Chondrocyte (in vitro differentiated cells): ENCODE data around the gene UPK3B. TPM values are rescaled to one million over a fixed set of nuclear protein-coding genes. Genes with fewer than 3 reads are reported as not detected.
A peak's percentile ranks its signal among the peaks of the same experiment; 100 is the strongest.
"Not testable (repeated sequence)": the region's sequence is repeated elsewhere in the genome, so short reads cannot be mapped to it uniquely, and the experiment has no call there.

ENCODE experiments used
- DNase-seq: peaks from one replicate; pipeline ENCODE4 v3.0.0; 2021; ENCODE audit warnings: mixed read lengths, low spot score
- H3K27ac Mint-ChIP-seq: one replicate; pipeline ENCODE4 v1.8.0; 2021; ENCODE audit warnings: mild to moderate bottlenecking, moderate library complexity, mixed read lengths; ENCODE audit not compliant: unreplicated experiment
- H3K27me3 Mint-ChIP-seq: 2 replicates; pipeline ENCODE4 v1.8.0; 2021; ENCODE audit warnings: low read depth, mixed read lengths
- H3K36me3 Mint-ChIP-seq: 2 replicates; pipeline ENCODE4 v1.8.0; 2021; ENCODE audit warnings: low read depth, mixed read lengths
- H3K4me1 Mint-ChIP-seq: 2 replicates; pipeline ENCODE4 v1.8.0; 2021; ENCODE audit warnings: low read depth, mild to moderate bottlenecking, mixed read lengths
- H3K4me3 Mint-ChIP-seq: one replicate; pipeline ENCODE4 v1.8.0; 2021; ENCODE audit warnings: mild to moderate bottlenecking, moderate library complexity, mixed read lengths; ENCODE audit not compliant: unreplicated experiment
- H3K9me3 Mint-ChIP-seq: 2 replicates; pipeline ENCODE4 v1.8.0; 2021; ENCODE audit warnings: low read depth, mixed read lengths
- CTCF ChIP-seq: fragments of 200-600 bp; sonication (generic); IDR thresholded peaks from 2 replicates; pipeline ENCODE4 v1.5.0; 2021; ENCODE audit warnings: antibody characterized with exemption, mild to moderate bottlenecking, moderate library complexity
- total RNA-seq: library from RNA; stranded (reverse); gene quantifications from 3 replicates; pipeline ENCODE4 v1.2.1, GENCODE V29; 2021

The UPK3B gene
- total RNA-seq, 1 donor from 2014 or later: 0.62 TPM

- H3K27ac Mint-ChIP-seq: peak overlapping the region; percentile 85
- H3K4me3 Mint-ChIP-seq: peak overlapping the region; percentile 92
- peaks cover 20% of the 10 kb centered on the region for H3K4me1 Mint-ChIP-seq
- not testable (repeated sequence) for H3K36me3 Mint-ChIP-seq, H3K27me3 Mint-ChIP-seq, H3K9me3 Mint-ChIP-seq
- DNase-seq: peak; percentile 94
- TF ChIP-seq CTCF: peak; percentile 18
Measured at GRCh38 chr7:76549025-76549854, 38.9 kb downstream of the UPK3B start.

DNA sequence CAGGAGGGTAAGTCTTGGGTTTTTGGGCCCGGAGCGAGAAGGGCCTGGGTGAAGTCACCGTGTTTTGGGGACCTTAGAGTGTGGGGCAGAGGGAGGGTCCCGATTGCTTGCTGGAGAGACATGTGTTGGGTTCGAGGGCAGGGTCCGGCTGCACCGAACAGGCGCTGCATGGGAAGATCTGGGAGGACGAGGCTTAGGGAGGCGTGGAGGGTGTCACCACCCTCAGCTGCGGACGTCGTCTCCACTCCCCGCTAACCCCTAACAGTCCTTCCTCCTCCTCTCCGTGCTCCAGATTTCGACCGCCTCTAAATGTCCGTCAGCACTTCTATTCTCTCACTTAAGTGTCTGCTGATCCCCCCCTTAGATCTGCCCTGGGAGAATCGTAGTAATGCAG lies 39.5 kb downstream of the UPK3B start:
- H3K36me3 Mint-ChIP-seq, H3K9me3 Mint-ChIP-seq, DNase-seq, H3K27me3 Mint-ChIP-seq: not testable (repeated sequence)
- peaks cover 20% of the 10 kb centered on the region for H3K4me1 Mint-ChIP-seq
- H3K4me3 Mint-ChIP-seq: peak overlapping the region; percentile 92
- peak overlapping the region; percentile 85 for H3K27ac Mint-ChIP-seq

GRCh38 chr7:76551992-76552391 lies 41.6 kb downstream of the UPK3B start:
- H3K4me1 Mint-ChIP-seq: peaks cover 20% of the 10 kb centered on the region
- H3K4me3 Mint-ChIP-seq, H3K27me3 Mint-ChIP-seq, H3K36me3 Mint-ChIP-seq, DNase-seq, H3K27ac Mint-ChIP-seq, H3K9me3 Mint-ChIP-seq: not testable (repeated sequence)

DNA sequence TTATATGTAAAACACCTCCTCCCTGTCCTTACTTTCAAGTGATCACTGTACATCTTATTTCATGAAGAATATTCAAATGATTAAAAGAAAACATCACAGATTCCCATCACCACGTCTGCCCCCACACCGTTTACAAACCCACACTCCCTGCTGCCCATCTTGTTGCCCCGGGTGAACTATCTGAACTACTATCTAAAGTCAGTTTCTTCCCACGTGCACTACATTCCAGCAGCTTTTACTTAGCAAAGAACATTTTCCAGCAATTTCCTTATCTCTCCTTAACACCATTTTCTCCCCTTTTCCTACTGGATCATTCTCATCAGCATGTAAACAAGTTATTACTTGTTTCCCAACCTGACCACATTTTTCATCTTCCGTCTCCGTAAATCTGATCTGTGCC lies 49.3 kb downstream of the UPK3B start:
- H3K27ac Mint-ChIP-seq: peak overlapping the region; percentile 3
- peaks cover 13% of the 10 kb centered on the region for H3K36me3 Mint-ChIP-seq
- H3K9me3 Mint-ChIP-seq, H3K27me3 Mint-ChIP-seq, H3K4me3 Mint-ChIP-seq, DNase-seq, H3K4me1 Mint-ChIP-seq: not testable (repeated sequence)

- not testable (repeated sequence) for H3K27me3 Mint-ChIP-seq, H3K4me1 Mint-ChIP-seq, H3K9me3 Mint-ChIP-seq, H3K4me3 Mint-ChIP-seq, DNase-seq, H3K27ac Mint-ChIP-seq
- H3K36me3 Mint-ChIP-seq: peaks cover 11% of the 10 kb centered on the region
Measured at GRCh38 chr7:76560157-76560556, 49.8 kb downstream of the UPK3B start.

GRCh38 chr7:76561342-76561741 lies 51.0 kb downstream of the UPK3B start:
- DNase-seq, H3K27ac Mint-ChIP-seq, H3K4me1 Mint-ChIP-seq, H3K27me3 Mint-ChIP-seq, H3K4me3 Mint-ChIP-seq, H3K36me3 Mint-ChIP-seq, H3K9me3 Mint-ChIP-seq: not testable (repeated sequence)

GRCh38 chr7:76565001-76565400 lies 54.6 kb downstream of the UPK3B start:
- H3K27ac Mint-ChIP-seq: not testable (repeated sequence)

More at GRCh38 chr7:76565001-76565400, 54.6 kb downstream of the UPK3B start:
- not testable (repeated sequence) for H3K4me1 Mint-ChIP-seq, H3K27me3 Mint-ChIP-seq, H3K9me3 Mint-ChIP-seq, H3K4me3 Mint-ChIP-seq, DNase-seq, H3K36me3 Mint-ChIP-seq

Other genes starting within 250 kb of the UPK3B start
- 1,313 to 1,335 TPM (median 1,322 TPM) in 3 replicates for gene HSPB1, start 207.9 kb upstream of the UPK3B start, total RNA-seq
- gene YWHAG, start 151.6 kb upstream of the UPK3B start, total RNA-seq: 195 to 208 TPM (median 205 TPM) in 3 replicates
- 0.97 to 1.2 TPM (median 1.1 TPM) in 3 replicates for gene SSC4D, start 100.9 kb upstream of the UPK3B start, total RNA-seq
- gene ZP3, start 85.6 kb upstream of the UPK3B start, total RNA-seq: not detected in 3 replicates
- gene DTX2, start 48.8 kb upstream of the UPK3B start, total RNA-seq: 10.8 to 12.8 TPM (median 11.5 TPM) in 3 replicates
- 0.36 TPM in 1 of 3 replicates, not detected in the others for gene SPDYE16, start 32.7 kb downstream of the UPK3B start, total RNA-seq
- gene POMZP3, start 116.7 kb downstream of the UPK3B start, total RNA-seq: 5.3 to 7.8 TPM (median 7.6 TPM) in 3 replicates